Posterior cingulate gyrus (tissue), 11 donors: Measurements from ENCODE around the gene ERCC2.
"Not testable (repeated sequence)": the region's sequence is repeated elsewhere in the genome, so short reads cannot be mapped to it uniquely, and the experiment has no call there.

Experiments
- DNase-seq, 10 donors: peaks; one replicate each; pipeline versions ENCODE4 v3.0.0 to v3.0.0-alpha.2; 2020 to 2021; ENCODE audit warnings: mixed read lengths in 3 of 10
- intact Hi-C: fragments of 100-400 bp; cut with DNase I; formaldehyde crosslinking; loops from one replicate; pipeline ENCODE4 v1.15.1; 2023

Gene ERCC2

DNA sequence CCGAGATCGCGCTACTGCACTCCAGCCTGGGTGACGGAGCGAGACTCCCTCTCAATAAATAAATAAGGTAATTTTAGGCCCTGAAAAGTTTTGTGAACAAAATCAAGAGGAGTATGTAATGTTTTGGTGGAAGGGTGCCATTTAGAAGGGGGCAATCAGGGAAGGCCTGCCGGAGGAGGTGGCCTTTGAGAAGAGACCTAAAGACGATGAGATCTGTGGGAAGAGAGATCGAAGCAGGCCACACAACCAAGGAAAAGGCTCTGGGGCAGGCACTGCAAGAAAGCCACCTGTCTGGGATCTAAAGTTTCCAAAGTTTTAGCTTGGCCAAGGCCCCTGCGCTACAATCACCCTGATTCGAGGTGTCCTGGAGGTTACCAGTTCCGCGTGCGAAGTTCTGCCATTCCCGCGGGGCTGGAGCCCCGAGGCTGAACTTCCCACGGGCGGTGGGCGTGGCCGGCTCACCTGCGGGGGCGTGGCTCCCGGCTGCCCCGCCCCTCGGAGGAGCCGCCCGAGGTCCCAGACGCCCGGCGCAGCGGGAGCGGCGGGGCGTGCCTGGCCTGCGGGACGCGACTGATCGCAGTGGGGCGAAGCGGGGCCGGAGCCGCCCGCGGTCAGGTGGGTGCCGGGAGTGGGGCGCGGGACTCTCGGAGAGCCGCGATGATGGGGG is 30.0 kb downstream of the ERCC2 start, which contains the start of gene KLC3:
KLC3 (plus strand) TSS at position 519 of the 667 bp plus-strand sequence. CDS start 4,792 bp downstream, outside the sequence.
- intact Hi-C loops = no loop called here

DNA sequence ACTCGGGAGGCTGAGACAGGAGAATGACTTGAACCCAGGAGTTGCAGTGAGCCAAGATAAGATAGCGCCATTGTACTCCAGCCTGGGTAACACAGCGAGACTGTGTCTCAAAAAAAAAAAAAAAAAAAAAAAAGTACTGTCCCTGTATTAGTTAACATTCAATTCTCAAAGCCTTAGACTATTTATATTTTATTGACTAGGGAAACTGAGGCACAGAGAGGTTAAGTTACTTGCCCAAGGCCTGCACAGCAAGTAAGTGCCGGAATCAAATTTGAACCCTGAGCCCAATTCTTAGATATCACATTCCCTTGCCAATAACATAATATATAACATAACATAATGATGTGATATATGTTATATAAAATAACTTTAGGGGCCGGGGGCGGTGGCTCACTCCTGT is 30.7 kb downstream of the ERCC2 start:
- intact Hi-C loops = loop anchor here (5.0 kb wide), 1 partner anchor 137 kb away; no protein-coding TSS in a partner anchor
- no peak for DNase-seq

More for the DNA sequence above, 30.0 kb downstream of the ERCC2 start, which contains the start of gene KLC3:
- no peak for DNase-seq

DNA sequence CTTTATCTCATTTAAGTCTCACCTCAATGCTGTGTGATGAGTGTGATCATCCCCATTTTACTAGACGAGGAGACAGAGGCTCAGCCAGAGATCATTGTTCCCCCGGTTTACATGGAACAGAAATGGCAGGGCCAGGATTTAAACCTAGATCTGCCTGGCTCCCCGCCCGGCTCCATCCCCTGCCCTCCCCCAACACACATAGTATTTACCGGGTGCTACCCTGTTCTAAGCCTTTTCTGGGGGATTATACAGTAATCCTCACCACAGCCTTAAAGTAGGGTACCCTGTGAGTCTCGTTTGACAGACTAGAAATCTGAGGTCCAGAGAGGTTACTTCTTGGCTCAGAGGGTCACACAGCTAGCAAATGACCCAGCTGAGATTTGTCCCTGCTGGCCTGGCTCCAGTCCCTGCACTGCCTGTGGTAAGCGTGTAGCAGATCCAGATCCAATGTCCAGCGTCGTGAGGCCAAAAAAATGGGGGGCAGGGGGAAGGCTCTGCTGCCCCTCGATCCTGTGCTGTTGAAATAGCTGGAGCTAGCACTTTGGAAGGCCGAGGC is 33.6 kb downstream of the ERCC2 start:
- no peak for DNase-seq
- intact Hi-C loops = loop anchor here (5.0 kb wide), 1 partner anchor 134 kb away; no protein-coding TSS in a partner anchor

DNA sequence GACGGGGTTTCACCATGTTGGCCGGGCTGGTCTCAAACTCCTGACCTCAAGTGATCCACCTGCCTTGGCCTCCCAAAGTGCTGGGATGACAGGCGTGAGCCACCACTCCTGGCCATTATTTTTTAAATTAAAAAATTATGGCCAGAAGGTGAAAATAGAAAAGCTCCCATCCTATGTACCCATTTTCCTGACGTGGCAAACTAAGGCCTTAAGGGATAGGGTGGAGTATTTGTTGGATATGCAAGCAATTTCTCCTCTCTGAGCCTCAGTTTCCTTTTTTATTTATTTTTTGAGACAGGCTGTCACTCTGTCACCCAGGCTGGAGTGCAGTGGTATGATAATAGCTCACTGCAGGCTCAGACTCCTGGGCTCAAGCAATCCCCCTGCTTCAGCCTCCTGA is 35.5 kb downstream of the ERCC2 start:
- not testable (repeated sequence) for DNase-seq
- intact Hi-C loops = loop anchor here (5.0 kb wide), 1 partner anchor 133 kb away; no protein-coding TSS in a partner anchor

DNA sequence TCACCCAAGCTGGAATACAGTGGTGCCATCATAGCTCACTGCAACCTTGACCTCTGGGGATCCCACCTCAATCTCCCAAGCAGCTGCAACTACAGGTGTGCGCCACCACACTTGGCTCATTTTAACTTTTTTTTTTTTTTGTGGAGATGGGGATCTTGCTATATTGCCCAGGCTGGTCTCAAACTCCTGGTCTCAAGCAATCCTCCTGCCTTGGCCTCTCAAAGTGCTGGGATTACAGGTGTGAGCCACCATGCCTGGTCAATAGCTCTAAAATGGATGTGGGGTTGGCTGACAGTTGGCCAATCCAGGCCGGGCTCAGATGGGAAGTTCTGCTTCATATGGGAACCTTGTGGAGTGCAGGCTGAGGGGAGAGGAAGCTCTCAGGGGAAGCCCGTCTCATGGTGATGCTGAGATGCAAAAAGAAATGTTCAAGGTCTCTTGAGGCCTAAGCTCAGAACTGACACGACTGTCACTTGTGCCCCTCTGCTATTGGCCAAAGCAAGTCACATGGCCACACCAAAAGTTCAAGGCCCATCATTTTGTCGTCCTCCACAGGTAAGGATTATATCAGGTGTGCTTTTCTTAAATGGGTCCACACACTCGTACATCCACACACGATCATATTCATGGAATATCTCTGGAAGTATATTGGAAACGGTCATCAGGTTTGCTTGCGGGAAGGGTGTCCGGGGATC is 36.6 kb downstream of the ERCC2 start:
- intact Hi-C loops = no loop called here
- no peak for DNase-seq

DNA sequence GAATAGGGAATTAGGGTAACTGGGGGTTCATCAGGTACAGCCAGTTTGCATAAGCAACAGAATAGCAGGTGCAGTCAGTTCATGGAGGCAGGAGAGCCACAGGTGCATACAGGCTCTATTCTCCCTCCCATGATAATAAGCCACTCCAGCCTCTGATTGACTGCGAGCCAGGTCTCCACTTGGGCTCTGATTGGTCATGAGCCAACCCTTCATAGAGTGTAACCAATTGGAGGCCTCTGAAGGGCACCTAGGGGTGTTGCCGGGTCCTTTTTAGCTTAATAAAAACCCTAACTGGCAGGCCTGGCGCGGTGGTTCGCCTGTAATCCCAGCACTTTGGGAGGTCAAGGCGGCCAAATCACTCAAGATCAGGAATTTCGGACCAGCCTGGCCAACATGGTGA is 39.0 kb downstream of the ERCC2 start:
- intact Hi-C loops = no loop called here
- DNase-seq = no peak

DNA sequence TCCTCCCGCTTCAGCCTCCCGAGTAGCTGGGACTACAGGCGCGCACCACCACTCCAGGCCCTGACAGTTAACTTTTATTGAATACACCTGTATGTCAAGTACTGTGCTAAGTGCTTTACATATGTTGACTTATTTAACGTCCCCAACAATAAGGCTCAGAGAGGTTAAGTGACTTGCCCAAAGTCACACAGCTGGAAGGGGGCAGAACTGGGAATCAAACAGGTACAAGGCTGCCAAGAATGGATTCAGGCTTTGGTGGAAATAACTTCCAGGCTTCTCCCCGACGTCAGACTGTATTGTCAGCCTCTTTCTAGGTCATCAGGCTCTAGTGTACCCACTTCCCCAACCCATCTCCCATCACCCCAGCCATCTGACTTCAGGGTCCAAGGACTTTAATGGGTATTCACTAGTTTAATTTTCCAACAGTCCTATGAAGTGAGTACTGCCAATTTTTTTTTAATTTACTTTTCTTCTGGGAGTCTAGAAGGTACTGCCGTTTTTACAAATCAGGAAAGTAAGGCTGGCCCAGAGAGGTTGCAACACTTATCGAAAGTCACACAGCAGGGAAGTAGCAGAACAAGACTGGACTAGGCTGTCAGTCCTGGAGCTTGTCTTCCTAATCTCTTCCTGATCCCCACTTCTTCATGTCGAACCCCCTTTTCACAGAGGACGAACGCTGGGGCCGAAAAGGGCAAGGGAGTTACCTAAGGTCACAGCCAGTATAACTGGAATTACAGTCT is 42.8 kb downstream of the ERCC2 start:
- intact Hi-C loops = no loop called here
- DNase-seq = no peak

DNA sequence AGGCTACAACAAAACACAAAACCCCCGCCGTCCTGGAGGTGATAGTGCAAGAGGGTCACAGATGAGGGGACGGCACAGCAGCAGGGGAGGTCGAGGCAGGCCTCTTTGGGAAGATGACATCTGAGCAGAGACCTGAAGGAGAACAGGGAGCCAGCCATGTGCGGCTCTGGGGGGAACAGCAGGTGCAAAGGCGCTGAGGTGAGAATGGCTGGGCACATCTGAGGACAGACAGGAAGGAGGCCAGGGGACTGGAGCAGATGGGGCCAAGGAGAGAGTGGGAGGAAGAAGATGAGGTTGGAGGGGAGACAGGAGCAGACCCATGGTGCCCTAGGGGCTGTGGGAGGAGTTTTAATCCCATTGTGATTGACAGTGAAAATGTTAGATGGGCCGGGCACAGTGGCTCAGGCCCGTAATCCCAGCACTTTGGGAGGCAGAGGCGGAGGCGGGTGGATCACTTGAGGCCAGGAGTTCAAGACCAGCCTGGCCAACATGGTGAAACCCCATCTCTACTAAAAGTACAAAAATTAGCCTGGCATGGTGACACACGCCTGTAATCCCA is 45.9 kb downstream of the ERCC2 start:
- DNase-seq = no peak
- intact Hi-C loops = no loop called here

DNA sequence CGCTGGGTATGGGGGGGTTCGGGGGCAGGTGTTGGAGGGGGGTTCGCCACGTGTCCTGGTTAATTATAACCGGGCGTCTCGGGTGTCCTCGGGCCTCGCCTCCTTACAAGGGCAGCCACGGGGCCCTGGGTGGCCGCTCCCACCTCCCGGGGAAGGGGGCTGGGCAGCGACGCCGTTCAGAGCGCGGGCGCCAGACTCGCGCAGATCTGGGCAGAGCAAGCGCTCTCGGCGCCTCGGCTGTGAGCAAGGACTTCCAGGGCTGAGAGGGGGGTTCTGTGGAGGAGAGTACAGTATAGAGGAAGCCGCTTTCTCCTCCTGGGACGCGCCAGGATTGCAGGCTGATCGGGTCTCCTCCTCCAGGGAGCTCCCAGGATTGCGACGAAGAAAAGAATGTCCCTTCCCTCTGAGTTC is 46.7 kb downstream of the ERCC2 start:
- DNase-seq = peak in 2 of 10 donors; percentile 21 to 76
- intact Hi-C loops = no loop called here

DNA sequence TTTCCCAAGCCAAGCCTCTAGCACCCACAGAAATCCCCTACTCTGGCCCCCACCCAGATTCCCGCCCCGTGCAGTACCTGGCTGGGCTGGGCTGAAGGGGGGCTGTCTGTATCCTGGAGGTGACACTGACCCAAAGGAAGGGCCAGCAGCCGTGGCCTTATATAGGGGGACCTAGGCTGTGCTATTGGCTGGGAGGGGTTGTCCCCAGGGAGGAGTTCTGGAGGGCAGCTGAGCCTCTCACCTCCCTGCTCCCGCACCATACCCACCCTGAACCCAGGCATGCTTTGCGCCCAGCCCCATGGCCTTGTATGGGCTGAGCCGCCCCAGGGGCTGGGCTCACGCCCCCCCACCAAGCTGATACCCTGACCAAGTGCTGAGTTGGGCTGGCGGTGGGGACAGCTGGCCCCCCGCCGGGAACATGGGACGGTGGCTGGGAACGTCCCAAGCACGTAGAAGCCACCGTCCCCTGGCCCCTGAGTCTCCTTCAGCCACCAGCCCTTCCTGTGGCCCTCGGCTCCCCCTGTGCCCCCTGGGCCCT is 47.6 kb downstream of the ERCC2 start, which contains the start of gene CKM:
CKM (minus strand) TSS at position 132 of the 538 bp plus-strand sequence. CDS start 3,162 bp downstream, outside the sequence.
- intact Hi-C loops = no loop called here
- no peak for DNase-seq

DNA sequence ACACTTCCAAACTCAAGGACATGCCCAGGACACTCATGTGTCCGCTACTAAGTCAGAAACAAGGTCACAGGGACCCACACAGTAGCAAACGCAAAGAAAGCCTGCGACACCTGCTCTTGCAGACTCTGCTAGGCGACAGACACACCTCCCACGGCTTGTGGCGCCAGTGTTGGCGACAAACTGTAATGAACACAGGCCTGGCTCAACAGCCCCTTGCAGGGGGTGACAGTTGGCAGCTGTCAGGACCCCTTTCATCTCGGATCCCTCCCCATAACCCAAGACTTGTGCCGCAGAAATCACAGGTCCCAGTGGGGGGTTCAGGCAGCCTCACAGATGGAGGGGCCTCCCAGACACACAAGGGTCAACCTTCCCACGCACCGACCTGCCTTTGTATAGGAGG is 48.1 kb downstream of the ERCC2 start:
- intact Hi-C loops = no loop called here
- DNase-seq = no peak

DNA sequence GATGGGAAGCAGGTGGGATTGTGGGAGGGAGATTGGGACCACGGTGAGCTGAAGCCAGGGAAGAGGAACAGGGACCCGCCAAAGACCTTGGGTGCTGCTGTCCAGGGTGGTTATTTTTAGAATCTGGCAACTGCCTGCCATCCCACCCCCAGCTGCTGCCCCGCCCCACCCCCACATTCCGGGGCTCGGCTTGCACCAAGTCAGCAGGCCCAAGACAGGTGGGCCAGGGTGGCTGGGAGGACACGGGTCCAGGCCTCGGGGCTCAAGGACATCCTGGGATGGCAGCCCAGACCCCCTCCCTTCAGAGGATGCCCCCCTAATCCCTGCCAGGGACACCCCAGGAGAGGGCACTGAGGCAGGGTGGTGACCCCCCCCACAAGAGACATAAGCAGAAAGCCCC is 48.5 kb downstream of the ERCC2 start:
- intact Hi-C loops = no loop called here
- no peak for DNase-seq

DNA sequence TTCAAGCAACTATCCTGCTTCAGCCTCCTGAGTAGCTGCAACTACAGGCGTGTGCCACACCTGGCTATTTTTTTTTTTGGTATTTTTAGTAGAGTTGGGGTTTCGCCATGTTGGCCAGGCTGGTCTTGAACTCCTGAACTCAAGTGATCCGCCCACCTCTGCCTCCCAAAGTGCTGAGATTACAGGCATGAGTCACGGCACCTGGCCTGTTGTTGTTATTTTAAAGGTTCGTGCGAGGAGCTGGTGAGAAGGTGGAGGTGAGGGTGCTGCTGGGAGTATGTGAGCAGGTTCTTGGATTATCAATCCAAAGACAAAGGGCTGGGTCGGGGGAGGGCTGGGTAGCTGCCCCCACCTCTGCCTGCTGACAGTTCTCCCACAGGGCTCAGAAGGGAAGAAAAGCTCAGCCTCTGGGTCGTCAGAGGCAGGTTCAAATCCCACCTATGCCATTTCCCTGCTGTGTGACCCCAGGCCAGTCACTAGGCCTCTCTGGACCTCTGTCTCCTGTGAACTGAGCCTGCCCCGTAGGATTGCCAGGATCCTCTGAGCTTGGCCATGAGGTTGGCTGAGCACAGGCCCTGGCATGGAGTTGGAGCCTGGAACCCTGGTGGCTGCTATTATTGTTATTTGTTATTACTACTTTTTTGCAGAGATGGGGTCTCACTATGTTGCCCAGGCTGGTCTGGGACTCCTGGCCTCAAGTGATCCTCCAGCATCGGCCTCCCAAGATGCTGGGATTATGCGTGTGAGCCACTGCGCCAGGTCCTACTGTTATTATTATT is 49.2 kb downstream of the ERCC2 start:
- no peak for DNase-seq
- intact Hi-C loops = no loop called here

DNA sequence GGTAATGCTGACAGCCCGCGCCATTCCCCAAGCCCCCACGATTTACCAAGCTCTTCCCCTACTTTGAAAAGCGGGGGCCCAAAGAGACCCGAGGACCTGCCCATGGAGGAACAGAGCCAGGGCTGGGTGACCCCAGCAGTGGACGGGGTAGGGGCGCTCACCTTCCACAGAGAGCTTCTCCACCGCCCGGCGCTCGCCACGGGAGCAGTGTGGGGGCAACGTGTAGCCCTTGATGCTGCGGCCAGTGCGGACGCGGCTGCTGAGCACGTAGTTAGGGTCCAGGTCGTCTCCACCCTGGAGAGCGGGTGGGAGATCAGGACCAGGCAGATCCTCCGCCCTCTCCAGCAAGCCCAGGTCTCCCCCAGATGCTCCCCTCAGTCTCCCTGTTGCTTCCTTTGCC is 55.1 kb downstream of the ERCC2 start:
- DNase-seq = no peak
- intact Hi-C loops = no loop called here

DNA sequence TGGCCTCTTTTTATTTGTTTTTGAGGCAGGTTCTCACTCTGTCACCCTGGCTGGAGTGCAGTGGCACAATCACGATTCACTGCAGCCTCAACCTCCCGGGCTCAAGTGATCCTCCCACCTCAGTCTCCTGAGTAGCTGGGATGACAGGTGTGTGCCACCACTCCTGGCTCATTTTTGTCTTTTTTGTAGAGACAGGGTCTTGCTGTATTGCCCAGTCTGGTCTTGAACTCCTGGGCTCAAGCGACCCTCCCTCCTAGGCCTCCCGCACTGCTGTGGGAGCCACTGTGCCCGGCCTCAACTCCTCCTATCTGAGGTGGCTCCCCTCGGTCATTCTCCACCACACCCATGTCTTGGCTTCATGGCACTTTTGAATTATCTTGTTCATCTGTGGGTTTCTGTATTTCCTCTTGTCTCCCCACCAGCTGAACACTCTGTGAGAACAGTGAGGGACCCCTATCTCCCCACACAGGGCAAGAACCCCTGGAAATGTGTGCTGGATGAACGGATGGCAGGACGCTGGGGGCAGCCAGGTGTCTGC is 55.6 kb downstream of the ERCC2 start:
- intact Hi-C loops = no loop called here
- DNase-seq = no peak

DNA sequence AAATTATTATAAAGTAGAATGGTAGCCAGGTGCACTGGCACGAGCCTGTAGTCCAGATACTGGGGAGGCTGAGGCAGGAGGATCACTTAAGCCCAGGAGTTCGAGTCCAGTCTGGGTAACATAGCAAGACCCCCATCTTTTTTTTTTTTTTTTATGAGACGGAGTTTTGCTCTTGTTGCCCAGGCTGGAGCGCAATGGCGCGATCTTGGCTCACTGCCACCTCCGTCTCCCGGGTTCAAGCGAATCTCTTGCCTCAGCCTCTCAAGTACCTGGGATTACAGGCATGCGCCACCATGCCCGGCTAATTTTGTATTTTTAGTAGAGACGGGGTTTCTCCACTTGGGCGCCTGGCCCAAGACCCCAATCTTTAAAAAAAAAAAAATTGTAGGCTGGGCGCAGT is 58.1 kb downstream of the ERCC2 start:
- intact Hi-C loops, DNase-seq: not testable (repeated sequence)

DNA sequence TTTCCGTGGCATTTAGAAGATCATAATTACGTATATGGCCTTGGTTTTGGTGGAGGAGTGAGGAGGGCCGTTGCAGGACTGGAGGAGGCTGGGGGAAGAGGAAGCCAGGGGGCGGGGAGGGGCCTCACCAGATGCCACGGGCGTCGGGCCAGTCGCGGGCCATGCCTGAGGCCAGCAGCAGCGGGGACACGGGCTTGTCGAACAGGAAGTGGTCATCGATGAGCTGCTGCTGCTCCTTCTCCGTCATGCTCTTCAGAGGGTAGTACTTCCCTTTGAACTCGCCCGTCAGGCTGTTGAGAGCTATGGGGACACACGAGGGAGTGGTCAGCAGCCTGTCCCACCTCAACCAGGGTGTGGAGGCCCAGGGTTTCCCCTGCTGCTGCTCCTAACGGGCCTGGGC is 58.8 kb downstream of the ERCC2 start:
- intact Hi-C loops = no loop called here
- DNase-seq = no peak

DNA sequence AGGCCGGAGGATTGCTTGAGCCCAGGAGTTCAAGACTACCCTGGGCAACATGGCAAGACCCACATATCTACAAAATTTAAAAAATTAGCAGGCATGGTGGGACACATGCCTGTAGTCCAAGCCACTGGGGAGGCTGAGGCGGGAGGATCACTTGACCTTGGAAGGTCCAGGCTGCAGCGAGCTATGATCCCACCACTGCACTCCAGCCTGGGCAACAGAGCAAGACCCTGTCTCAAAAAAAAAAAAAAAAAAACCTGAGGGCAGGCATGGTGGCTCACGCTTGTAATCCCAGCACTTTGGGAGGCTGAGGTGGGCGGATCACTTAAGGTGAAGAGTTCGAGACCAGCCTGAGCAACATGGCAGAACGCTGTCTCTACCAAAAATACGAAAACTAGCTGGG is 61.1 kb downstream of the ERCC2 start:
- DNase-seq, intact Hi-C loops: not testable (repeated sequence)

DNA sequence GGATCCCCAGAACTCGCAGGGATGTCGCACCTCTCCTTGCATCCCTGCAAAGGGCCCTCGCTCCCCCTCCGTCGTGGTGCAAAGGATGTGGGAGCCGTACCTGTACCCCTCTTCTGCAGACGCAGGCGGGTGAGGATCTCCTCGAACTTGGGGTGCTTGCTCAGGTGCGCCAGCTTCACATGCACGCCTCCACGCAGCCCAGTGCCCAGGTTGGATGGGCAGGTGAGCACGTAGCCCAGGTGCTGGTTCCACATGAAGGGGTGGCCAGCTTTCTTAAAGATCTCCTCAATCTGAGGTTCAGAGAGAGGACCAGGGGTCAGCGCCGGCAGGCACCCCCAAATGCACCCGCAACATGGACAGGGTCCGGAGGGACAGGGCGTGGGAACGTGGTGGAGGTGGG is 63.0 kb downstream of the ERCC2 start:
- peak in 2 of 10 donors; percentile 55 to 63 for DNase-seq
- intact Hi-C loops = no loop called here
